Measurements from ENCODE around the gene TAP2. TPM values are rescaled to one million over a fixed set of nuclear protein-coding genes. Genes with fewer than 3 reads are reported as not detected.

TAP2 gene
- total and polyA plus RNA-seq, 4 experiments from 2014 or later, result 11.0 to 112 (median 61.1) TPM

Other genes starting within 250 kb of the TAP2 start
- gene HLA-DRB1, start 248.9 kb downstream of the TAP2 start, total RNA-seq, result 10 to 100 TPM; 14.2 to 14.3 TPM
- gene HLA-DRB1, start 248.9 kb downstream of the TAP2 start, polyA plus RNA-seq, result 10 to 100 TPM in 1 of 2 donors, 1 to 10 TPM in 1; 6.9 to 31.6 TPM
- gene HLA-DQA1, start 201.3 kb downstream of the TAP2 start, total RNA-seq, result 1 to 10 TPM; 5.8 to 6.7 TPM
- gene HLA-DQA1, start 201.3 kb downstream of the TAP2 start, polyA plus RNA-seq, result 1 to 10 TPM in 1 of 2 donors, not detected in 1; 4.7 TPM
- gene HLA-DQB1, start 172.1 kb downstream of the TAP2 start, total RNA-seq, result 1 to 10 TPM; 6.3 to 9.9 TPM
- 10 to 100 TPM in 1 of 2 donors, 1 to 10 TPM in 1; 1.4 to 11.1 TPM for gene HLA-DQB1, start 172.1 kb downstream of the TAP2 start, polyA plus RNA-seq
- gene HLA-DQA2, start 97.3 kb downstream of the TAP2 start, total RNA-seq, result not detected
- gene HLA-DQA2, start 97.3 kb downstream of the TAP2 start, polyA plus RNA-seq, result under 1 TPM in 1 of 2 donors, not detected in 1; 0.77 TPM
- gene HLA-DQB2, start 75.2 kb downstream of the TAP2 start, total RNA-seq, result not detected
- gene HLA-DQB2, start 75.2 kb downstream of the TAP2 start, polyA plus RNA-seq, result 1 to 10 TPM in 1 of 2 donors, not detected in 1; 2.9 TPM
- gene HLA-DOB, start 21.7 kb downstream of the TAP2 start, total RNA-seq, result 1 to 10 TPM in 1 of 2 experiments, under 1 TPM in 1; 0.61 to 1.1 TPM
- gene HLA-DOB, start 21.7 kb downstream of the TAP2 start, polyA plus RNA-seq, result 1 to 10 TPM in 1 of 2 donors, under 1 TPM in 1; 0.22 to 2.8 TPM
- 100 to 1,000 TPM; 134 to 138 TPM for gene PSMB8, start 5.3 kb upstream of the TAP2 start, total RNA-seq
- gene PSMB8, start 5.3 kb upstream of the TAP2 start, polyA plus RNA-seq, result 100 to 1,000 TPM; 363 to 426 TPM
- gene TAP1, start 15.0 kb upstream of the TAP2 start, total RNA-seq, result 100 to 1,000 TPM; 136 to 141 TPM
- 100 to 1,000 TPM; 300 to 324 TPM for gene TAP1, start 15.0 kb upstream of the TAP2 start, polyA plus RNA-seq
- gene PSMB9, start 15.5 kb upstream of the TAP2 start, total RNA-seq, result 100 to 1,000 TPM; 141 to 144 TPM
- 100 to 1,000 TPM; 501 to 763 TPM for gene PSMB9, start 15.5 kb upstream of the TAP2 start, polyA plus RNA-seq
- 1 to 10 TPM; 7.9 to 8.1 TPM for gene HLA-DMB, start 102.3 kb upstream of the TAP2 start, total RNA-seq
- 10 to 100 TPM in 1 of 2 donors, 1 to 10 TPM in 1; 7.6 to 15.5 TPM for gene HLA-DMB, start 102.3 kb upstream of the TAP2 start, polyA plus RNA-seq
- gene HLA-DMA, start 114.4 kb upstream of the TAP2 start, total RNA-seq, result 10 to 100 TPM in 1 of 2 experiments, 1 to 10 TPM in 1; 8.5 to 10.2 TPM
- 10 to 100 TPM in 1 of 2 donors, 1 to 10 TPM in 1; 8.1 to 26.0 TPM for gene HLA-DMA, start 114.4 kb upstream of the TAP2 start, polyA plus RNA-seq
- 100 to 1,000 TPM; 375 to 378 TPM for gene BRD2, start 129.9 kb upstream of the TAP2 start, total RNA-seq
- 10 to 100 TPM; 13.7 to 87.8 TPM for gene BRD2, start 129.9 kb upstream of the TAP2 start, polyA plus RNA-seq
- 1 to 10 TPM in 1 of 2 experiments, under 1 TPM in 1; 0.69 to 1.4 TPM for gene HLA-DOA, start 170.9 kb upstream of the TAP2 start, total RNA-seq
- gene HLA-DOA, start 170.9 kb upstream of the TAP2 start, polyA plus RNA-seq, result 1 to 10 TPM in 1 of 2 donors, not detected in 1; 1.8 TPM
- gene HLA-DPA1, start 234.9 kb upstream of the TAP2 start, total RNA-seq, result 10 to 100 TPM; 17.0 to 18.2 TPM
- gene HLA-DPA1, start 234.9 kb upstream of the TAP2 start, polyA plus RNA-seq, result 10 to 100 TPM; 40.0 to 41.6 TPM
- gene HLA-DPB1, start 237.3 kb upstream of the TAP2 start, total RNA-seq, result 10 to 100 TPM; 14.5 to 17.2 TPM
- 10 to 100 TPM; 50.5 to 76.9 TPM for gene HLA-DPB1, start 237.3 kb upstream of the TAP2 start, polyA plus RNA-seq

All from CD4-positive, alpha-beta memory T cell (primary cell).